Thyroid gland (tissue), 4 donors: ENCODE data around the gene PPIF. TPM values are rescaled to one million over a fixed set of nuclear protein-coding genes. Genes with fewer than 3 reads are reported as not detected.

Experiments used
- DNase-seq, 2 donors: peaks; one replicate each; pipeline ENCODE4 v3.0.0-alpha.2; 2019
- H3K27ac ChIP-seq, 3 donors: fragments of 200-600 bp; sonication (generic); 1 replicate in 2 of 3; 2 replicates in 1 of 3; pipeline ENCODE4 v1.5.1; 2016 to 2019; ENCODE audit warnings: mild to moderate bottlenecking in 1 of 3, moderate library complexity in 1 of 3
- H3K27me3 ChIP-seq: fragments of 200-600 bp; sonication (generic); one replicate; pipeline ENCODE4 v1.5.1; 2019
- H3K36me3 ChIP-seq, 2 donors: fragments of 200-600 bp; sonication (generic); one replicate each; pipeline ENCODE4 v1.5.1; 2016 to 2019
- H3K4me1 ChIP-seq, 2 donors: fragments of 200-600 bp; sonication (generic); one replicate each; pipeline ENCODE4 v1.5.1; 2017 to 2019
- H3K4me3 ChIP-seq, 3 donors: fragments of 200-600 bp; sonication (generic); replicated peaks in 1 of 3; 1 replicate in 2 of 3; 2 replicates in 1 of 3; pipeline ENCODE4 v1.5.1; 2016; ENCODE audit warnings: mild to moderate bottlenecking in 1 of 3
- H3K9me3 ChIP-seq: fragments of 200-600 bp; sonication (generic); one replicate; pipeline ENCODE4 v1.5.1; 2017
- POLR2A ChIP-seq, 2 donors: fragments of 450-650 bp; IDR thresholded peaks; one replicate each; pipeline ENCODE4 v1.6.1; 2017; ENCODE audit warnings: antibody characterized with exemption in 2 of 2, mild to moderate bottlenecking in 2 of 2, moderate library complexity in 1 of 2
- WGBS, 2 donors: methylation state at CpG; one replicate each; pipeline ENCODE4 v1.1.5; 2017; 5-methylcytosine and 5-hydroxymethylcytosine counted together
- intact Hi-C: fragments of 100-400 bp; cut with DNase I; formaldehyde crosslinking; loops from one replicate; pipeline ENCODE4 v1.15.1; 2023
- total RNA-seq, 4 donors: library from RNA; depleted of rRNA; stranded (reverse); fragments of >200 nt; gene quantifications; one replicate each; pipeline ENCODE4 v1.2.3, GENCODE V29; 2016
- TF ChIP-seq, protein P1 (sequence below), 6 experiments: fragments of 200-600 bp in 3 of 6; fragments of 450-650 bp in 3 of 6; sonication (generic) in 3 of 6; IDR thresholded peaks; one replicate each; pipeline ENCODE4 v1.5.1; 2016 to 2019; ENCODE audit warnings: antibody characterized with exemption in 6 of 6, mild to moderate bottlenecking in 2 of 6, inconsistent platforms in 1 of 6, moderate library complexity in 1 of 6

Gene PPIF
- total RNA-seq, 4 donors from 2014 or later, result 31.4 to 70.1 (median 52.3) TPM

DNA sequence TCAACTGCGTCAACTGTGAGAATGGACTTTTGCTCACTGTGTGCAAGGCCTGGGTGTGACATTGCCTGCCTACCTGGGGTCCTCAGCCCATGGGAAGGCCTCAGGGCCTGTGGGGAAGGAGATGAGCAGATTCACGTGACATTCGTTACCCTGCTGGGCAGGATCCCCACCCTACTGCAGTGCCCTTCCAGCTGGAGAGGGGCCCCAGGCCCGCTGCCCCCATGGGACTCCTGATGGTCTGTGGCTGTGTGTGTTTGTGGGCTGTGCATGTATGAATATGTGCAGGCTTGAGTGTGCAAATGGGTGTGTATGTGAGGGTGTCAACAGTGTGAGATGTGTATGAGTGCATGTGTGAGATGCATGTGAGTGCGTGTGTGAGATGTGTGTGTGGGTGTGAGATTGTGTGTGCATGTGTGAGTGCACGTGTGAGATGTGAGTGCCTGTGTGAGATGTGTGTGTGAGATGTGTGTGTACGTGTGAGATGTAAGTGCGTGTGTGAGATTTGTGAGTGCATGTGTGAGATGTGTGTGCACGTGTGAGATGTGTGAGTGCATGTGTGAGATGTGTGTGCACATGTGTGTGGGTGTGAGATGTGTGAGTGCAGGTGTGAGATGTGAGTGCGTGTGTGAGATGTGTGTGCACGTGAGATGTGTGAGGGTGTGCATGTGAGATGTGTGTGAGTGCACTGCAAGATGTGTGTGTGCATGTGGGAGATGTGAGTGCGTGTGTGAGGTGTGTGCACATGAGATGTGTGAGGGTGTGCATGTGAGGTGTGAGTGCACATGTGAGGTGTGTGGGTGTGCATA lies 29.7 kb downstream of the PPIF start:
- Histone ChIP-seq H3K4me3 (no peak overlapping the region), H3K9me3 (no peaks in the 10 kb centered on the region), H3K27ac (no peak overlapping the region), H3K36me3 (no peaks in the 10 kb centered on the region), H3K27me3 (no peaks in the 10 kb centered on the region), H3K4me1 (peaks cover 24 to 31% of the 10 kb centered on the region in 2 donors)
- DNase-seq, result no peak
- intact Hi-C loops, result loop anchor here (5.0 to 10.0 kb wide), 2 partner anchors 90 to 768 kb away; no protein-coding TSS in a partner anchor
- no peak for TF ChIP-seq POLR2A (IDR thresholded peaks at IDR 0.05)
- TF ChIP-seq, protein P1, sequence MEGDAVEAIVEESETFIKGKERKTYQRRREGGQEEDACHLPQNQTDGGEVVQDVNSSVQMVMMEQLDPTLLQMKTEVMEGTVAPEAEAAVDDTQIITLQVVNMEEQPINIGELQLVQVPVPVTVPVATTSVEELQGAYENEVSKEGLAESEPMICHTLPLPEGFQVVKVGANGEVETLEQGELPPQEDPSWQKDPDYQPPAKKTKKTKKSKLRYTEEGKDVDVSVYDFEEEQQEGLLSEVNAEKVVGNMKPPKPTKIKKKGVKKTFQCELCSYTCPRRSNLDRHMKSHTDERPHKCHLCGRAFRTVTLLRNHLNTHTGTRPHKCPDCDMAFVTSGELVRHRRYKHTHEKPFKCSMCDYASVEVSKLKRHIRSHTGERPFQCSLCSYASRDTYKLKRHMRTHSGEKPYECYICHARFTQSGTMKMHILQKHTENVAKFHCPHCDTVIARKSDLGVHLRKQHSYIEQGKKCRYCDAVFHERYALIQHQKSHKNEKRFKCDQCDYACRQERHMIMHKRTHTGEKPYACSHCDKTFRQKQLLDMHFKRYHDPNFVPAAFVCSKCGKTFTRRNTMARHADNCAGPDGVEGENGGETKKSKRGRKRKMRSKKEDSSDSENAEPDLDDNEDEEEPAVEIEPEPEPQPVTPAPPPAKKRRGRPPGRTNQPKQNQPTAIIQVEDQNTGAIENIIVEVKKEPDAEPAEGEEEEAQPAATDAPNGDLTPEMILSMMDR (IDR thresholded peaks at IDR 0.05), result no peak
- 94% methylated on average over 12 of the region's 12 CpGs for WGBS, 2 donors

DNA sequence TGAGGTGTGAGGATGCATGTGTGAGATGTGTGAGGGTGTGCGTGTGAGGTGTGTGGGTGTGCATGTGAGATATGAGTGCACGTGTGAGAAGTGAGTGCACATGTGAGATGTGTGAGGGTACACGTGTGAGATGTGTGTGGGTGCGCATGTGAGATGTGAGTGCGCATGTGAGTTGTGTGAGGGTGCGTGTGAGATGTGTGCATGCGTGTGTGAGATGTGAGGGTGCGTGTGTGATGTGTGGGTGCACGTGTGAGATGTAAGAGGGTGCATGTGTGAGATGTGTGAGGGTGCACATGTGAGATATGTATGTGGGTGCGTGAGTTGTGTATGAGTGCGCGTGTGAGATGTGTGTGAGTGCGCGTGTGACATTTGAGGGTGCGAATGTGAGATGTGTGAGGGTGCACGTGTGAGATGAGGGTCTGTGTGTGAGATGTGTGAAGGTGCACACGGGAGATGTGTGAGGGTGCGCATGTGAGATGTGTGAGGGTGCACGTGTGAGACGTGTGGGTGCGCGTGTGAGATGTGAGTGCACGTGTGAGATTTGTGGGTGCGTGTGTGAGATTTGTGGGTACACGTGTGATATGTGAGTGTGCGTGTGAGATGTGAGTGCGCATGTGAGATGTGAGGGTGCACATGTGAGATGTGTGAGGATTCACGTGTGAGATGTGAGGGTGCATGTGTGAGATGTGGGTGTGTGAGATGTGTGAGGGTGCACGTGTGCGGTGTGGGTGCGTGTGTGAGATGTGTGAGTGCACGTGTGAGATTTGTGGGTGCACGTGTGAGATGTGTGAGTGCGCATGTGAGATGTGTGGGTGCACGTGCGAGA lies 30.5 kb downstream of the PPIF start:
- 89 to 92% methylated on average over 36 of the region's 36 CpGs for WGBS, 2 donors
- H3K27me3 ChIP-seq, result no peaks in the 10 kb centered on the region
- peaks cover 24 to 39% of the 10 kb centered on the region in 2 donors for H3K4me1 ChIP-seq
- DNase-seq, result no peak
- intact Hi-C loops, result loop anchor here (5.0 to 10.0 kb wide), 2 partner anchors 90 to 767 kb away; no protein-coding TSS in a partner anchor
- no peak overlapping the region for H3K4me3 ChIP-seq
- H3K9me3 ChIP-seq, result no peaks in the 10 kb centered on the region
- H3K27ac ChIP-seq, result no peak overlapping the region
- TF ChIP-seq, protein P1 (IDR thresholded peaks at IDR 0.05), result no peak
- TF ChIP-seq POLR2A (IDR thresholded peaks at IDR 0.05), result no peak
- H3K36me3 ChIP-seq, result no peaks in the 10 kb centered on the region

DNA sequence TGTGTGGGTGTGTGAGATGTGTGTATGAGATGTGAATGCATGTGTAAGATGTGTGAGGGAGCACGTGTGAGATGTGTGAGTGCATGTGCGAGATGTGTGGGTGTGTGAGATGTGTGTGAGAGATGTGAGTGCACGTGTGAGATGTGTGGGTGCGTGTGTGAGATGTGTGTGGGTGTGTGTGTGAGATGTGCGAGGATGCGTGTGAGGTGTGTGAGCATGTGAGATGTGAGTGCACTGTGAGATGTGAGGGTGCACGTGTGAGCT lies 31.0 kb downstream of the PPIF start:
- no peak for DNase-seq
- Histone ChIP-seq H3K27ac (no peak overlapping the region), H3K4me3 (no peak overlapping the region), H3K4me1 (peaks cover 24 to 40% of the 10 kb centered on the region in 2 donors), H3K27me3 (no peaks in the 10 kb centered on the region), H3K36me3 (no peaks in the 10 kb centered on the region), H3K9me3 (no peaks in the 10 kb centered on the region)
- intact Hi-C loops, result loop anchor here (5.0 to 10.0 kb wide), 2 partner anchors 89 to 766 kb away; no protein-coding TSS in a partner anchor
- 92 to 94% methylated on average over 7 of the region's 7 CpGs for WGBS, 2 donors
- TF ChIP-seq POLR2A (IDR thresholded peaks at IDR 0.05), result no peak
- TF ChIP-seq, protein P1 (IDR thresholded peaks at IDR 0.05), result no peak

DNA sequence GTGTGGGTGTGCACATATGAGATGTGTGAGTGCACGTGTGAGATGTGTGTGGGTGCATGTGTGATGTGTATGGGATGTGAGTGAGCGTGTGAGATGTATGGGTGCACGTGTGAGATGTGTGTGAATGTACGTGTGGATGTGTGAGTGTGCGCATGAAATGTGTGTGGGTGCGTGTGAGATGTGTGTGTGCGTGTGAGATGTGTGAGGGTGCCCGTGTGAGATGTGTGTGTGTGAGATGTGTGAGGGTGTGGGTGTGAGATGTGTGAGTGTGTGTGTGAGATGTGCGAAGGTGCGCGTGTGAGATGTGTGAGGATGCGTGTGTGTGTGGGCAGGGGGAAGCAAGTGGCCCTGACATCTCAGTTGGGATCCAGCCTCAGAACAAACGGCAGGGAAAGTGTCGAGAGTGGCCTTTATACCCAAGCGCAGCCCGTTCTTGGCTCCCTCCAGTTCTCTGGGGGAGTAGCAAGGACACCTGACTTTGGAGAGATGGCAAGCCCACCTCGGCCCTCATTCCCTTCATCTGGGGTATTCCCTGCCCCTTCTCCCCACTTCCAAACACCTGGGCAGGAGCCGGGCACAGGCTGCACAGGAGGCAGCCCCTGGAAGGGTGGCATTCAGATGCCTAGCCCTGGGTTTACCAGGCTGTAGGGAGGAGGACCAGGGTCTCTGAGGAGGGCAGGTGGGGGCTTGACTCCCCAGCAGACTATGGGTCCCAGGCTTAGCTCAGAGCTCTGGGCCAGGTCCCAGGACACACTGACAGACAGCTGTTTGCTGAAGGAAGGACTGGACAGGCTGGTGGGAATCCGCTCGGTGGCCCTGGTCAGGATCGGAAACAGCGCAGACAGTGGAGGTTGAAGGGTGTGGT lies 31.6 kb downstream of the PPIF start:
- H3K27ac ChIP-seq, result no peak overlapping the region
- H3K4me3 ChIP-seq, result no peak overlapping the region
- TF ChIP-seq, protein P1 (IDR thresholded peaks at IDR 0.05), result no peak
- TF ChIP-seq POLR2A (IDR thresholded peaks at IDR 0.05), result no peak
- H3K9me3 ChIP-seq, result no peaks in the 10 kb centered on the region
- peaks cover 24 to 40% of the 10 kb centered on the region in 2 donors for H3K4me1 ChIP-seq
- DNase-seq, result no peak
- WGBS, 2 donors, result 89 to 90% methylated on average over 20 to 22 of the region's 22 CpGs
- no peaks in the 10 kb centered on the region for H3K27me3 ChIP-seq
- intact Hi-C loops, result loop anchor here (5.0 to 10.0 kb wide), 2 partner anchors 88 to 766 kb away; no protein-coding TSS in a partner anchor
- no peaks in the 10 kb centered on the region for H3K36me3 ChIP-seq
